HepG2 (cell line): ENCODE data around the gene ANKRD11. TPM values are rescaled to one million over a fixed set of nuclear protein-coding genes. Genes with fewer than 3 reads are reported as not detected.

ENCODE experiments used
- CHD2 ChIP-seq: IDR thresholded peaks from 2 replicates; pipeline ENCODE4 v1.6.1; 2011; ENCODE audit warnings: low read depth, low read length, improper control_type of control experiment
- DDIT3 ChIP-seq: sonication (generic); formaldehyde crosslinking; IDR thresholded peaks from 2 replicates; pipeline ENCODE4 v1.4.0; 2020; ENCODE audit warnings: mild to moderate bottlenecking, missing genetic modification reagents
- ETV6 ChIP-seq: sonication (generic); formaldehyde crosslinking; conservative IDR thresholded peaks from 2 replicates; pipeline ENCODE4 v1.4.0; 2020; ENCODE audit warnings: missing genetic modification reagents
- FOXK1 ChIP-seq: sonication (generic); formaldehyde crosslinking; IDR thresholded peaks from 2 replicates; pipeline ENCODE4 v1.4.0; 2020; ENCODE audit warnings: low read depth, missing genetic modification reagents, borderline replicate concordance
- GABPA ChIP-seq, 2 experiments: IDR thresholded peaks; 2 replicates each; pipeline ENCODE4 v1.6.1; 2011 to 2016; ENCODE audit warnings: low read depth in 2 of 2, low read length in 1 of 2, missing biosample characterization in 1 of 2, missing genetic modification characterization in 1 of 2
- GLMP ChIP-seq: sonication (generic); formaldehyde crosslinking; IDR thresholded peaks from 2 replicates; pipeline ENCODE4 v1.9.0; 2021; ENCODE audit warnings: missing genetic modification reagents, mild to moderate bottlenecking, borderline replicate concordance
- JUND ChIP-seq: sonication (generic); formaldehyde crosslinking; IDR thresholded peaks from 2 replicates; pipeline ENCODE4 v1.8.0; 2022; ENCODE audit warnings: mild to moderate bottlenecking, missing genetic modification reagents
- MEIS2 ChIP-seq: sonication (generic); formaldehyde crosslinking; IDR thresholded peaks from 2 replicates; pipeline ENCODE4 v1.9.0; 2021; ENCODE audit warnings: mild to moderate bottlenecking, missing genetic modification reagents
- MIER2 ChIP-seq: IDR thresholded peaks from 2 replicates; pipeline ENCODE4 v1.6.1; 2016; ENCODE audit warnings: missing biosample characterization, missing genetic modification reagents
- PHF8 ChIP-seq: sonication (generic); formaldehyde crosslinking; IDR thresholded peaks from 2 replicates; pipeline ENCODE4 v1.5.0; 2020; ENCODE audit warnings: missing genetic modification reagents
- POLR2AphosphoS5 ChIP-seq: IDR thresholded peaks from 2 replicates; pipeline ENCODE4 v1.6.1; 2012; ENCODE audit warnings: low read depth, low read length
- SRSF1 ChIP-seq: fragments of 200-400 bp; formaldehyde crosslinking; optimal IDR thresholded peaks from 2 replicates; pipeline ENCODE3; 2017; ENCODE audit warnings: mild to moderate bottlenecking, low read depth, low read length, moderate library complexity
- ZFP90 ChIP-seq: sonication (generic); formaldehyde crosslinking; IDR thresholded peaks from 2 replicates; pipeline ENCODE4 v1.8.0; 2022; ENCODE audit warnings: missing genetic modification reagents, mild to moderate bottlenecking, inconsistent platforms, borderline replicate concordance
- ZMYM2 ChIP-seq: sonication (generic); formaldehyde crosslinking; IDR thresholded peaks from 2 replicates; pipeline ENCODE4 v1.8.0; 2022; ENCODE audit warnings: mild to moderate bottlenecking, missing genetic modification reagents
- ZNF143 ChIP-seq: sonication (generic); formaldehyde crosslinking; IDR thresholded peaks from 2 replicates; pipeline ENCODE4 v1.4.0; 2020; ENCODE audit warnings: missing genetic modification reagents
- ZNF225 ChIP-seq: sonication (generic); formaldehyde crosslinking; IDR thresholded peaks from 2 replicates; pipeline ENCODE4 v1.4.0; 2020; ENCODE audit warnings: mild to moderate bottlenecking, missing genetic modification reagents
- ZNF354B ChIP-seq: sonication (generic); formaldehyde crosslinking; IDR thresholded peaks from 2 replicates; pipeline ENCODE4 v1.8.0; 2022; ENCODE audit warnings: mild to moderate bottlenecking, missing genetic modification reagents
- ZNF432 ChIP-seq: sonication (generic); formaldehyde crosslinking; IDR thresholded peaks from 2 replicates; pipeline ENCODE4 v1.5.0; 2020; ENCODE audit warnings: missing genetic modification reagents, mild to moderate bottlenecking, borderline replicate concordance
- ZNF44 ChIP-seq: sonication (generic); formaldehyde crosslinking; IDR thresholded peaks from 2 replicates; pipeline ENCODE4 v1.5.1; 2020; ENCODE audit warnings: mild to moderate bottlenecking, missing genetic modification reagents
- ZNF570 ChIP-seq: sonication (generic); formaldehyde crosslinking; IDR thresholded peaks from 2 replicates; pipeline ENCODE4 v1.4.0; 2020; ENCODE audit warnings: mild to moderate bottlenecking, missing genetic modification reagents, borderline replicate concordance
- ZNF800 ChIP-seq: sonication (generic); formaldehyde crosslinking; IDR thresholded peaks from 2 replicates; pipeline ENCODE4 v1.4.0; 2020; ENCODE audit warnings: missing genetic modification reagents
- ZXDC ChIP-seq: sonication (generic); formaldehyde crosslinking; IDR thresholded peaks from 2 replicates; pipeline ENCODE4 v1.5.0; 2020; ENCODE audit warnings: mild to moderate bottlenecking, missing genetic modification reagents
- polyA plus RNA-seq, 8 experiments: library from polyadenylated mRNA; depleted of rRNA in 3 of 8; stranded (reverse) in 7 of 8; unstranded in 1 of 8; fragments of >200 nt; fragmentation: Illumina TruSeq in 4 of 8; extraction: Trizol in 4 of 8; gene quantifications; 2 replicates each; pipeline versions ENCODE4 v1.2.1 to v1.2.3, GENCODE V29; 2011 to 2016; ENCODE audit warnings: low read depth in 4 of 8, missing spikeins in 1 of 8, mixed read lengths in 1 of 8; ENCODE audit not compliant: insufficient read depth in 1 of 8
- total RNA-seq, 5 experiments: library from RNA; depleted of rRNA; stranded (reverse); fragments of >200 nt; fragmentation: Illumina TruSeq; extraction: Trizol; gene quantifications; 2 replicates each; pipeline ENCODE4 v1.2.3, GENCODE V29; 2016; ENCODE audit warnings: low read depth in 1 of 5
- TF ChIP-seq, protein P1 (sequence below): sonication (generic); formaldehyde crosslinking; IDR thresholded peaks from 2 replicates; pipeline ENCODE4 v1.8.1; 2023; ENCODE audit warnings: missing genetic modification reagents, inconsistent platforms, borderline replicate concordance

Gene ANKRD11
- total and polyA plus RNA-seq, 2 of the 13 experiments (the other 11 are each of a cell fraction or from before 2014, with no cell fraction given), result 21.4 to 38.4 TPM

DNA sequence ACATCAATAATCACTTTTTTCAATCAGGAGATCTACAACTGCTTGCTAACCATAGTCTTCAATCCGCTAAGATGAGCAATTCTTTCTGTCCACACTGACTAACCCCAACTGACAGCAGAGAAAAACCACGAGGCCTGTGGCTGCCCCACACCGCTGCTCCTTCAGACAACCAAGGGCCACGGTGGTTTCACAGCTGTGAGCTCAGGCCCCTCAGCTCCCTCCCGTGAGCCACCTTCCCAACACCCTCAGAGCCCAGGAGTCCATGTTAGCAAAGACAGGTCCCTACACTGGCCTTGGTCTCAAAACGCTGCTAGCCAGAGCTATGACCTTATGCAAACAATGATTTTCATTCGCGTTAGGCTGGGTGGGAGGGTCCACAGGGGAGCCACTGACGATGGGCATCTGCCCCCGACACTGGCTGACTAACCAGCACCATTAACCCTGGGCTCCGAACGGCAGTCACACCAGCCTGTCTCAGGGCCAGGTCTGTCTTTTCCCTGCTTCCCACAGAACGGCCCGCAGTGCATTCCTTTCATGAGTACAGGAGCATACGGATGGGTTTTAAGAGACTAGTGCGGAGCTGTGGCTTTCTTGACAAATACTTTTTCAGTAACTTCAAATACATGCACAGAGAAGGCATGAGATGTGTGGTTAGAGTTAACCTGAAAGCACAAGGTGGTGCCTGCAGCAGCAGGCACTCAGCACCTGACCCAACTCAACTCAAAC, 67.3 kb downstream of the ANKRD11 start (continued):
- TF ChIP-seq CHD2 (no peak), JUND (CRISPR knock-in tag) (no peak), ZNF143 (CRISPR knock-in tag) (no peak), ZXDC (CRISPR knock-in tag) (no peak), ZNF225 (CRISPR knock-in tag) (no peak), ETV6 (CRISPR knock-in tag) (no peak), DDIT3 (CRISPR knock-in tag) (no peak), PHF8 (CRISPR knock-in tag) (no peak; the same call in 1 of the 2 replicates), GABPA (IDR thresholded peaks at IDR 0.05; ENCODE audit: low read depth, low read length) (no peak), GABPA (CRISPR knock-in tag; IDR thresholded peaks at IDR 0.05; ENCODE audit: low read depth) (no peak), MIER2 (CRISPR knock-in tag) (no peak), ZNF44 (no peak), SRSF1 (no peak), POLR2AphosphoS5 (no peak), MEIS2 (no peak), GLMP (CRISPR knock-in tag) (no peak), ZNF354B (0 out of 2 replicates have a peak, but pooled peaks have one; percentile 22), ZFP90 (CRISPR knock-in tag) (0 out of 2 replicates have a peak, but pooled peaks have one; percentile 52), FOXK1 (CRISPR knock-in tag) (no peak), ZMYM2 (no peak), ZNF432 (CRISPR knock-in tag) (no peak), ZNF570 (no peak), ZNF800 (CRISPR knock-in tag) (peak; percentile 61; the same call in 1 of the 2 replicates)
- TF ChIP-seq, protein P1, sequence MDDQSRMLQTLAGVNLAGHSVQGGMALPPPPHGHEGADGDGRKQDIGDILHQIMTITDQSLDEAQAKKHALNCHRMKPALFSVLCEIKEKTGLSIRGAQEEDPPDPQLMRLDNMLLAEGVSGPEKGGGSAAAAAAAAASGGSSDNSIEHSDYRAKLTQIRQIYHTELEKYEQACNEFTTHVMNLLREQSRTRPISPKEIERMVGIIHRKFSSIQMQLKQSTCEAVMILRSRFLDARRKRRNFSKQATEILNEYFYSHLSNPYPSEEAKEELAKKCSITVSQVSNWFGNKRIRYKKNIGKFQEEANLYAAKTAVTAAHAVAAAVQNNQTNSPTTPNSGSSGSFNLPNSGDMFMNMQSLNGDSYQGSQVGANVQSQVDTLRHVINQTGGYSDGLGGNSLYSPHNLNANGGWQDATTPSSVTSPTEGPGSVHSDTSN (CRISPR knock-in tag), result no peak
